ENCODE data around the gene TNFAIP8L1. TPM values are rescaled to one million over a fixed set of nuclear protein-coding genes. Genes with fewer than 3 reads are reported as not detected.

Gene TNFAIP8L1
- total and polyA plus RNA-seq, 2 experiments from 2014 or later, result 13.6 to 14.3 TPM

DNA sequence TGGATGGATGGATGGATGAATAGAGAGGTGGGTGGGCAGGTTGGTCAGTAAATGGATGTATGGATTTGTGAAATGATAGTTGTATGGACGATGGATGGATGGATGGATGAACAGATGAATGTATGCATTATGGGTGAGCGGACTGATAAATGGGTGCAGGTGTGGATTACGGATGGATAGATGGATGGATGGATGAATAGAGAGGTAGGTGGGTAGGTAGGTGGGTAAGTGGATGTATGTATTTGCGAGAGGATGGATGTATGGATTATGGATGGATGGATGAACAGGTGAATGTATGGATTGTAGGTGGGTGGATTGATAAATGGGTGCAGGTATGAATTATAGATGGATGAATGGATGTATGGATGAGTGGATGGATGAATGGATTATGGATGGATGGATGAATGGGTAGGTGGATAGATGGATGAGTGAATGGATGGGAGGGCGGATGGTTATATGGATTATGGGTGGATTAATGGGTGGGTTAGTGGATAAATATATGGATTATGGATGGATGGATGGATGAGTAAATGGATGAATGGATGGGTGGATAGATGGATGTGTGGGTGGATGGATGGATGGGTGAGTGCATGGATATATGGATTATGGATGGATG is 37.0 kb upstream of the TNFAIP8L1 start:
- Histone ChIP-seq H3K27me3 (peaks cover 23% of the 10 kb centered on the region), H3K79me2 (no peaks in the 10 kb centered on the region), H3K9me2 (replicated peaks; ENCODE audit: insufficient read depth) (no peaks in the 10 kb centered on the region), H3K9me3 (ENCODE audit: low read depth) (no peaks in the 10 kb centered on the region), H2AFZ (no peak overlapping the region), H3K27ac (no peak overlapping the region), H3K4me3 (no peak overlapping the region), H3K4me1 (ENCODE audit: insufficient read depth) (no peaks in the 10 kb centered on the region), H4K20me1 (ENCODE audit: insufficient read depth, poor library complexity, severe bottlenecking) (no peaks in the 10 kb centered on the region), H3K4me2 (no peak overlapping the region), H3K36me3 (replicated peaks; ENCODE audit: insufficient read depth, low read depth) (no peaks in the 10 kb centered on the region)
- TF ChIP-seq, protein P1, sequence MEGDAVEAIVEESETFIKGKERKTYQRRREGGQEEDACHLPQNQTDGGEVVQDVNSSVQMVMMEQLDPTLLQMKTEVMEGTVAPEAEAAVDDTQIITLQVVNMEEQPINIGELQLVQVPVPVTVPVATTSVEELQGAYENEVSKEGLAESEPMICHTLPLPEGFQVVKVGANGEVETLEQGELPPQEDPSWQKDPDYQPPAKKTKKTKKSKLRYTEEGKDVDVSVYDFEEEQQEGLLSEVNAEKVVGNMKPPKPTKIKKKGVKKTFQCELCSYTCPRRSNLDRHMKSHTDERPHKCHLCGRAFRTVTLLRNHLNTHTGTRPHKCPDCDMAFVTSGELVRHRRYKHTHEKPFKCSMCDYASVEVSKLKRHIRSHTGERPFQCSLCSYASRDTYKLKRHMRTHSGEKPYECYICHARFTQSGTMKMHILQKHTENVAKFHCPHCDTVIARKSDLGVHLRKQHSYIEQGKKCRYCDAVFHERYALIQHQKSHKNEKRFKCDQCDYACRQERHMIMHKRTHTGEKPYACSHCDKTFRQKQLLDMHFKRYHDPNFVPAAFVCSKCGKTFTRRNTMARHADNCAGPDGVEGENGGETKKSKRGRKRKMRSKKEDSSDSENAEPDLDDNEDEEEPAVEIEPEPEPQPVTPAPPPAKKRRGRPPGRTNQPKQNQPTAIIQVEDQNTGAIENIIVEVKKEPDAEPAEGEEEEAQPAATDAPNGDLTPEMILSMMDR (IDR thresholded peaks at IDR 0.05; ENCODE audit: poor library complexity), result no peak
- TF ChIP-seq EZH2phosphoT487 (IDR thresholded peaks at IDR 0.05; ENCODE audit: low read depth, severe bottlenecking, unreplicated experiment) (no peak), EZH2 (IDR thresholded peaks at IDR 0.05; ENCODE audit: borderline replicate concordance) (no peak)
- no peak for DNase-seq (ENCODE audit: low spot score)
- 90% methylated on average over 5 of the region's 5 CpGs for WGBS (ENCODE audit: low lambda C conversion rate, missing lambda C conversion rate)

DNA sequence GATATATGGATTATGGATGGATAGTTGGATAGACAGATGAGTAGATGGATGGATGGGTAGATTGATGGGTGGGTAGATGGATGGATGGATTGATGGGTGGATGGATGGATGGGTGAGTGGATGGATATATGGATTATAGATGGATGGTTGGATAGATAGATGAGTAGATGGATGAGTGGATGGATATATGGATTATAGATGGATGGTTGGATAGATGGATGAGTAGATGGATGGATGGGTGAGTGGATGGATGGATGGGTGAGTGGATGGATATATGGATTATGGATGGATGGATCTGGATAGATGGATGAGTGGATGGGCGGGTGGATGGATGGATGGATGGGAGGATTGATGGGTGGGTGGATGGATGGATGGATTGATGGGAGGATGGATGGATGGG is 36.4 kb upstream of the TNFAIP8L1 start:
- no peak overlapping the region for H2AFZ ChIP-seq
- 90% methylated on average over 1 of the region's 1 CpG for WGBS (ENCODE audit: low lambda C conversion rate, missing lambda C conversion rate)
- no peak overlapping the region for H3K27ac ChIP-seq
- no peaks in the 10 kb centered on the region for H3K36me3 ChIP-seq (replicated peaks; ENCODE audit: insufficient read depth, low read depth)
- H3K4me3 ChIP-seq, result no peak overlapping the region
- H3K79me2 ChIP-seq, result no peaks in the 10 kb centered on the region
- H4K20me1 ChIP-seq (ENCODE audit: insufficient read depth, poor library complexity, severe bottlenecking), result no peaks in the 10 kb centered on the region
- H3K4me1 ChIP-seq (ENCODE audit: insufficient read depth), result no peaks in the 10 kb centered on the region
- H3K4me2 ChIP-seq, result no peak overlapping the region
- DNase-seq (ENCODE audit: low spot score), result no peak
- H3K9me2 ChIP-seq (replicated peaks; ENCODE audit: insufficient read depth), result no peaks in the 10 kb centered on the region
- no peak for TF ChIP-seq EZH2phosphoT487 (IDR thresholded peaks at IDR 0.05; ENCODE audit: low read depth, severe bottlenecking, unreplicated experiment)
- TF ChIP-seq, protein P1 (IDR thresholded peaks at IDR 0.05; ENCODE audit: poor library complexity), result no peak
- no peak for TF ChIP-seq EZH2 (IDR thresholded peaks at IDR 0.05; ENCODE audit: borderline replicate concordance)
- H3K27me3 ChIP-seq, result peaks cover 20% of the 10 kb centered on the region
- H3K9me3 ChIP-seq (ENCODE audit: low read depth), result no peaks in the 10 kb centered on the region

DNA sequence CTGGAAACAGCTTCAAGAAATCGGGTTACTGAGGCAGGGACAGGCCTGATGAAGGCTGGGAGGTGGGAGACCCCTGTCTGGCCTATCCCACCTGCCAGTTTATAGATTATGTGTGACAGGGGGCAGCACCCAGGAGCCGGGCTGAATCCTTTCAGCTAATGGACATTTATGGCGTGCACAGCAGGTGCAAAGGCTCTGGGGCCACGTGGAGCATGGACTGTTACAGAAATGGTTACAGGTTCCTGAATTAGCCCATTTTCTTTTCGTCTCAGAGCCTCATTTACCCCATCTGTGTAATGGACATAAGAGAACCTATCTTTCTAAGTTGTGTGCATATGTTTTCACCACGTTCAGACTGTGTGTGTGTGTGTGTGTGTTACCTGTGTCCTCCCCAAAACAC is 34.4 kb upstream of the TNFAIP8L1 start:
- Histone ChIP-seq H3K27ac (no peak overlapping the region), H3K4me1 (ENCODE audit: insufficient read depth) (no peaks in the 10 kb centered on the region), H2AFZ (no peak overlapping the region), H3K27me3 (peaks cover 8% of the 10 kb centered on the region), H3K4me3 (no peak overlapping the region), H3K9me3 (ENCODE audit: low read depth) (no peaks in the 10 kb centered on the region), H3K79me2 (no peaks in the 10 kb centered on the region), H3K36me3 (replicated peaks; ENCODE audit: insufficient read depth, low read depth) (no peaks in the 10 kb centered on the region), H3K4me2 (no peak overlapping the region), H4K20me1 (ENCODE audit: insufficient read depth, poor library complexity, severe bottlenecking) (no peaks in the 10 kb centered on the region), H3K9me2 (replicated peaks; ENCODE audit: insufficient read depth) (no peaks in the 10 kb centered on the region)
- no peak for TF ChIP-seq EZH2phosphoT487 (IDR thresholded peaks at IDR 0.05; ENCODE audit: low read depth, severe bottlenecking, unreplicated experiment)
- no peak for DNase-seq (ENCODE audit: low spot score)
- 73% methylated on average over 6 of the region's 6 CpGs for WGBS (ENCODE audit: low lambda C conversion rate, missing lambda C conversion rate)

DNA sequence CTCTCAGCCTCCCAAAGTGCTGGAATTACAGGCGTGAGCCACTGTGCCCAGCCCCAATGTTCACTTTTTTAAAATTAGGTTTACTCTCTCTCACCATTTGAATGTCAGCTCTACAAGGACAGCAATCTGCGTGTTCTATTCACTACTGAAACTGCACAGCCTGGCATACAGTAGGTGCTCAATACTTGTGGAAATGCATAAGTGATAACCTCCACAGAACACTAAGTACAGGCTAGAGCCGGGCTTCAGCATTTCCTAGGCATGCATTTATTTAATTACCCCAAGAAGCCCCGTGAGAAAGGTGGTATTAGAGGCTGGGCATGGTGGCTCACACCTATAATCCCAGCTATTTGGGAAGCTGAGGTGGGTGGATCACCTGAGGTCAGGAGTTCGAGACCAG is 33.1 kb upstream of the TNFAIP8L1 start:
- H3K27me3 ChIP-seq, result peaks cover 12% of the 10 kb centered on the region
- no peaks in the 10 kb centered on the region for H3K36me3 ChIP-seq (replicated peaks; ENCODE audit: insufficient read depth, low read depth)
- WGBS (ENCODE audit: low lambda C conversion rate, missing lambda C conversion rate), result 85% methylated on average over 5 of the region's 5 CpGs
- no peak for DNase-seq (ENCODE audit: low spot score)
- TF ChIP-seq EZH2 (IDR thresholded peaks at IDR 0.05; ENCODE audit: borderline replicate concordance) (no peak), EZH2phosphoT487 (IDR thresholded peaks at IDR 0.05; ENCODE audit: low read depth, severe bottlenecking, unreplicated experiment) (no peak)
- TF ChIP-seq, protein P1 (IDR thresholded peaks at IDR 0.05; ENCODE audit: poor library complexity), result no peak
- no peak overlapping the region for H3K4me2 ChIP-seq
- no peaks in the 10 kb centered on the region for H3K79me2 ChIP-seq
- no peaks in the 10 kb centered on the region for H3K9me3 ChIP-seq (ENCODE audit: low read depth)
- no peaks in the 10 kb centered on the region for H4K20me1 ChIP-seq (ENCODE audit: insufficient read depth, poor library complexity, severe bottlenecking)
- no peak overlapping the region for H3K4me3 ChIP-seq
- no peak overlapping the region for H2AFZ ChIP-seq
- no peak overlapping the region for H3K27ac ChIP-seq
- no peaks in the 10 kb centered on the region for H3K4me1 ChIP-seq (ENCODE audit: insufficient read depth)
- H3K9me2 ChIP-seq (replicated peaks; ENCODE audit: insufficient read depth), result no peaks in the 10 kb centered on the region

Data from hepatocyte (in vitro differentiated cells).